NCI-H2196 (cell line): Measurements from ENCODE around the gene MRPL14.

Source experiments
- DNase-seq: peaks from one replicate; lab custom pipeline; 2025; ENCODE audit not compliant: unreplicated experiment; lab: John Stamatoyannopoulos, UW

MRPL14 gene

DNA sequence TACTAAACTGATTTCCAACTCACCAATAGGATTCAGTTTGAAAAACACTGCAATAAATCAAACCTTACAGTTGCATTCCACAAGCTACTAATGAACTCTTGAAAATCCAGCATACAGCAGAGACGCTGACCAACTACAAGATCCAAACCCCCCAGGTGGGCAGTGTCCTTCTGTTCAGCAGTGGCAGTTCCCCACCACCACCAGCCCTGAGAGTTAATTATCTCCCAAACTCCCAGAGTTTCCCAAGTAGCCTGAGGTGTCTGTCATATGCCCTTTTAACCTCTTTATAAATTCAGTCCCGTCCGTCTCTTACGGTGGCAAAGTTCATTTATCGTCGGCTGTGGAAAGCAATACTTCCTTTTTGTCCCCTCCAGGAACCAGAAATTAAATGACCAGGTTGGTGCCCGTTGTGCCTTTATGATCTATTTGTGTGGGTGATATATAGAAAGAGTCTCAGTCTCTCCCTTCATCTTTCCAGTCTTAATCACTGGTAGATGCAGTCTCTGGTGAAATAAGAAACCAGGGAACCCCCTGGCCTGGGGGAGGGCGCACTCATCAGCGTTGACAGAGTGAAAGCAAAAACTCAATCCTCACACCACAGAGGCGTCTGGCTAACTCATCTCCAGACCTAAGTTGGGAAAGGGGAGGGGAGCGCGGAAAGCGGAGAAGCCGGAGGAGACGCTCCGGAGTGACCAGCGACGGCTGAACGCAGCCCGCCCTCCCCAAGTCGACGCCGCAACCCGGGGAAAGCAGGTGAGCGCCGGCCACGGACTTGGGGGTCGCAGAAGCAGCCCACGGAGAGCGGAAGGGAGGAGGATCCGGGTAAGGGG is 717 bp downstream of the MRPL14 start:
- DNase-seq, result no peak

- DNase-seq, result no peak
Measured at GRCh38 chr6:44123544-44123943, 3.7 kb downstream of the MRPL14 start.

DNA sequence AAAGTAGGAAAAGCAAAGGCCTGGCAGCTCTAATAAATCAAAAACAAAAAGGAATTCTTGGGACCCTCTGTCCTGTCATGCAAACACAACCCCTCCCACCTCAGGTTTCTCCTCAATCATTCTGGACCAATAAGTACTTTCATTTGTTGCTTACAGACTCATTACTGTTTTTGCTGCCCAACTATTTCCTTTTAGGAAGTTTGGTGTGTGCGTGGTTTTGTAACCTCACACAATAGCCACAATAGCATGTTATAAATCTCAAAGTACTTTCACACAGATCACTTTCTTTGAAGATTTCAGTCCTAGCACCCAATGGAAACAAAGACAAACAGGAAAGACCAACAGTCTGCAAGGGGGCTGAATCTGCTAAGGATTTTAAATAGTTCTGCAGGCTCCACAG is 4.5 kb downstream of the MRPL14 start:
- no peak for DNase-seq

DNA sequence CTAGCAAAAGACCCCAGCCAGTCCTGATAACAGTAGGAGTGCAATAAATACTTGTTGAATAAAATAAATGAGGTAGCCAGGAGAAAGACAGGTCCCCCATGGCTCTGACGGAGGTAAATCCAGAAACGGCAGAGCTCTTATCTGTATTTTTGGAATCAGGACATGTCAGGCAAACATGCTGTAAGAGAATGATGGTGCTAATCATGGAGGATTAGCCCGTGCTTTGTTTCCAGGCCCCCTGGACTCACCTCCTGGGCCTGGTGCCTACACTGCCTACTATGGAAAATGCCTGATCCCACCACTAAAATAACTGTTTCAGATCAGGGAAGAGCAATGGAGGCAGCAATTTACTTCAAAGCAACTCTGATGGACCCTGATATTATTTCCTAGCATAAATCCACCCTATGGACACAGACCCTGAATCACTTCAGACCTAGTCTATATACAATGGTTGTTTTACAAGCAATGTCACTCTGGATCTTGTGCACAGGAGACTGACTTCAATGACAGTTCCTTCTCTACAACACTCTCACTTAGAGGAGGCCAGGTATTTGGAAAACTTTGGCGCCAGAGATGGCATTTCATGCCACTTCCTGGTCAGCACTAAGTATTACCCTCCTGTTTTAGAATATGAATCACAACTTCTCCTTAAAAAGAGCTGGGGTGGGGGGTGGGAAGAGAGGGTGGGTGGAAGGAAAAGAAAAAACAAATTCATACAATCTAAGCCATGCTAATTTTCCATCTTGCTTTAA is 6.4 kb downstream of the MRPL14 start:
- no peak for DNase-seq

- DNase-seq, result no peak
Measured at GRCh38 chr6:44119704-44120262, 7.5 kb downstream of the MRPL14 start.

- peak; percentile 20 for DNase-seq
Measured at GRCh38 chr6:44117397-44118128, 9.7 kb downstream of the MRPL14 start.

DNA sequence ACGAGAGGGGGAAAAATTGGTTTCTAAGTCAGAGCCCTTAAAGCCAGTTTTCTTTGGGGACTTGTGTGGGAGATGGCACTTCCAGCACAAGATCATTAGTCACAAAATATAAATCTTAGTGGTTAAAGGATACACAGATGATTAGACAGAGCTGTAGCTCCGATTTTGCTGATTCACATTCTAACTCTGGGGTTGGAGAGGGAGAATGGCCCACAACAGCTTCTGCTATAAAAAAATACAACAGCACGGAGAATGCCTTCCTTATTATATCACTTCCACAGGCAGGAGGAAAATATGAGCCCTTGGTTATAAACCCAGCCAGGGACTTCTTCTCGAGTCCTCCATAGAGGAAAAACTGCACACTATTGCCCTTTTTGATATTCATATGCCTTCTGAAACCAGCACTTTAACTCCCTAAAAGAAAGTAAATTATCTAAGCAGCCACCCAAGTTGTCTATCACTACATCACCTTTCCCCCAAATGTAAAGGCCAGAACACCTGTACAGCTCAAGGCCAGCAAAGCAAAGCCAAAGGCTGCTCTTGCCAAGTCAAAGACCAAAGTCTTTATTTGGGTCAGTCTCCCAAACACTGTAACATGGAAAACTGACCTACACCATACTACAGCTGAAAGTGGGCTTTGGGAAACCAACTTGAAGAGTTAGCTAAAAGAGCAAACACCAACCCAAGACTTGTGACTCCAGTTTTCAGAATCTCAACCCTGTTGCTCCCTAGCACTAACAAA is 10.4 kb downstream of the MRPL14 start:
- DNase-seq, result no peak

- DNase-seq, result no peak
Measured at GRCh38 chr6:44115866-44116265, 11.4 kb downstream of the MRPL14 start.

DNA sequence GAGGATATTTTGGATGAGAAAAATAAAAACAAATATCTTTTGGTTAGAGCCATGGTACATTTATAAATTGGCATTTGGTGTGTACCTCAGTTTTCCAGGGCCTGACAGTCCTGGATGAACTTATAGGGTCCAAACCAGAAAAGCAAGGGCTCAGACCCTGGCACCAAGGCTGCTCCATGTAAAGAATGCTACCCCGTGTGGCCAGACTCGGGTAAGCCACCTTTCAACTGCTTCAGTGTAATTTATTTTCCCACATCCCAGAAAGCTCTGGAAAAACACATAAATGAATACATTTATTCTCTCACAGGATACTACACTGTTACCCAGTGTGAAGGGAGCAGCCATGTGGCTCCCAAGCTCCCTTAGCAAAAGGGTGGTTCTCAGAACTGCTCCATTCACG is 13.8 kb downstream of the MRPL14 start:
- DNase-seq, result no peak

DNA sequence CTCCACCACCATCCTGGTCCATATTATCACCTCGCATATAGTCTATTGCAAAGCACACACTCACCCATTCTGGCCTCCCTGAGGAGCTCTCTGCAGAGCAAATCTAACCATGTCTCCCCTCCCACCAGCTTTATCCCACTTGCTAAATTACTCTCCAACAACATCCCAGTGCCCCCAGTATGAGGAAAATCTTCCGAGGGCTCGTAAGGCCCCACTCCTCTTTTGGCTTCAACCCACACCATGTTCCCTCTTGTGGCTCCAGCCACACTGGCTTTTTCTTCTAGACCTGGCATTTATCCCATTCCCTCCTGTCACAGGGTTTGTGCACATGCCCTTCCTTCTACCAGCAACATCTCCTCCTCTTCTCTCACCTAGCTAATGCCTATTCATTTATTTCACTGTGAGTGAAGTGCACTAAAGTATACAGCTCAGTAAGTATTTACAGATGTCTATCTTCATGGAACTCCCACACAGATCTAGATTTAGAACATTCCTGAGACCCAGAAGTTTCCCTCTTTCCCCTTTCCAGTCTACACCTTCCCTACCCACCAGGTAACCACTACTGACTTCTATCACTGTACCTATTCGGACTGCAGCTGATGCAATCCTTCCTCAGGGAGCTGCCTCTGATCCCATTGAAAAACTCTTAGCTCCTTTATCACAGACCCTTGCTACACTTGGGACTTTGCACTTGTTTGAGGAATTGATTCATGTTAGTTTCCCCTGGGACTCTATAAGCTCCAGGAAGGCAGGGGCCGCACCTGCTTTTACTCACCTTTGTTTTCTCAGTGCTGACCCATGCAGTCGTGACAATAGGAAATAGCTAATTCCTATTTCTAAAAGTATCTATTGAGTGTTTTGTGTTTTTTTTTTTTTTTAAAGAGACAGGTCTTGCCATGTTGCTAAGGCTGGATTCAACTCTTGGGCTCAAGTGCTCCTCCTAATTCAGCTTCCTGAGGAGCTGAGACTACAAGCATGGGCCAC is 15.5 kb downstream of the MRPL14 start:
- DNase-seq, result no peak

DNA sequence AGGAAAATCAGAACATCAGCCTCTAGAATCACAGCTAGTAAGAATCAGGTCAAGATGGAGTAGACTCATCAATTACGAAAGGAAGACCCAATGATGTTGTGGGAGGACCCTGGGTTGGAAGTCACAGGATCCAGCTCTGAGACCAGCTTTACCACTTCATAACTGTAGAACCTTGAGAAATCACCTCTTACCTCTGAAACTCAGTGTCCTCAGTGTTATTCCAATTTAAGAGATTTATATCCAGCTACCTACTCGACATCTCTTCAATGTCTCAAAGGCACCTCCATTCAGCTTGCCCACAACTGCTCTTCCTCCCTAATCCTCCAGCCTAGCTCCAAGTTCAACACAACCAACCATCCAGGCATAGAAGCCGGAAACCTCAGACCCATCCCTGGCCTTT is 16.3 kb downstream of the MRPL14 start:
- DNase-seq, result no peak

- DNase-seq, result no peak
Measured at GRCh38 chr6:44110005-44110676, 17.1 kb downstream of the MRPL14 start.

DNA sequence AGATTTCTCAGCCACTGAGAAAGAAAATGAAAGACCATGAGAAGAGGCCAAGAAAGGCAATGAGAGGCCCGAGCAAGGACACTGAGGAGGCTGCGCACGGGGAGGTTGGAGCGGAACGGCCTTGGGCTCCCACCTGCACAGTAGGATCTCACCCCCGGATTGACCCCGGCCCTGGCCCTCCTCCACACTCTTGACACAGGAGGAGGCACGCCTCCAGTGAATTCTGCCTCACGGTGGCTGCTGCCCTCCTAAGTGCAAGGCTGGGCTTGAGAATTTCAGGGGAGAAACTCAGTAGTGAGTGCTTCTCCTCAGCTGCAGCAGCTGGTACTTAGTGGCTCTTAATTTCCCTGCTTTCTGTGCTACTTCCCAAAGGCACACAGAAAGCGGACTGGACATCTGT is 18.0 kb downstream of the MRPL14 start:
- DNase-seq, result no peak

- DNase-seq, result no peak
Measured at GRCh38 chr6:44108471-44108870, 18.8 kb downstream of the MRPL14 start.

DNA sequence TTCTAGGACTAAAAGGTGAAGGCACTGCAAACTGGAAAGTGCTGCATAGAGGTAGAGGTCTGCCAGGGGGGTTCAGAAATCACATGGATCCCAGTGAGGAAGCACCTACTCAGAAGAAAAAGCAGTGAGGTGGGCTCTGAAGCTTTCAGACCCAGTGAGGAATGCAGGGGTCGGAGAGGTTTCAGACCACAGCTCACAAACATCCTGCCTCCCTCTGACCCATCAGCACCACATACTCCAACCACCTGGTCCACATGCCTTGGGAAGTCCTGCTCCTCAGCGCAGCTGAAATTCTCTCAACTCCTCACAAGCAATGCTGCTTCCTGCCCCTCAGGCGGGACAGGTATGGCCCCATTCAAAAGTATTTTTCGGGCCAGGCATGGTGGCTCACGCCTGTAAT is 20.2 kb downstream of the MRPL14 start:
- no peak for DNase-seq

GRCh38 chr6:44105993-44106740 is 21.1 kb downstream of the MRPL14 start:
- no peak for DNase-seq

DNA sequence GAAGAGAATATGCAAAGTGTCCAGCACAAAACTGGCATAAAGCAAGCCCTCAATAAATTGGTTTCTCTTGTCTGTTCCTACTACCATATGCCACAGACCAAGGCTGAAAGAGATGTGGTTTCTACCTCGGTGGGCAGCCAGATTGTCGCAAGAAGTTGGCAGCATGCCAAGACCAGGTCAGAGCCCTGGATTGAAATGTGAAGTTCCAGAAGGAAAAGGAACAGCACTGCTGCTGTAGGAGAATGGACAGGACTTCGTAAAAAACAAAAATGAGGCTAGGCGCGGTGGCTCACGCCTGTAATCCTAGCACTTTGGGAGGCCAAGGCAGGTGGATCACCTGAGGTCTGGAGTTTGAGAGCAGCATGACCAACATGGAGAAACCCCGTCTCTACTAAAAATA is 22.1 kb downstream of the MRPL14 start:
- DNase-seq, result no peak

DNA sequence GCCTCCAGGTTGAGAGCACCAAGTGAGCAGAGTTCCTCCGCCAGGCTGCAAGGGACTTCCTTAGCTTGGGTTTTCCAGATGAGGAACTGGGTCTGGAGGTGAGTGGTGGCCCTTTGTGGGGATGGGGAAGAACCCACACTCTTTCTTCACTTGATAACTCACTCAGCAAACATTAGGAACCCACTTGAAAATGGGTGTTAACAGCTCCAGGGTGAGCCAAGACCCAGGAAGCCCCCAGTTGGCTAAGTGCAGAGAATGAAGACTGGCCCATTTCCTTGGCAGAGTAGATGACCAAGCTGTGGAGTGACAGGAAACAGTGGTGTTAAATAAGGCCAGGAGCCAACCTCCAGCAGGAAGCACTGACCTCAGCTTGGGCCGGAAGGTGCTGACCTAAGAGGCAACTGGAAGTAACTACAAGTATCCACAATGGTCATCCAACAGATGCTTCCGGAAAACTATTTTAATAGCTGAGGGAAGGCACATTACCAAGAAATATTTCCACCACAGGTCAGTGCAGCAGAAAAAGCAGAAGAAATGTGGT is 22.7 kb downstream of the MRPL14 start:
- no peak for DNase-seq
